Measurements from ENCODE around the gene ITGBL1.

GRCh38 chr13:101424381-101425155, 27.9 kb upstream of the ITGBL1 start:
- TF ChIP-seq POLR2A (IDR thresholded peaks at IDR 0.05), result no peak
- no peak for TF ChIP-seq CTCF (IDR thresholded peaks at IDR 0.05)

Measured in Peyer's patch (tissue), 4 donors.